H9 (cell line): ENCODE data around the gene RIC1. TPM values are rescaled to one million over a fixed set of nuclear protein-coding genes. Genes with fewer than 3 reads are reported as not detected.

Experiments used
- DNase-seq: peaks from one replicate; pipeline ENCODE4 v3.0.0-alpha.2; 2017
- H2AFZ ChIP-seq: one replicate; pipeline ENCODE4 v1.6.1; 2013; ENCODE audit warnings: mild to moderate bottlenecking, low read length, control low read depth, moderate library complexity
- H2AK5ac ChIP-seq: 2 replicates; pipeline ENCODE4 v1.6.1; 2013; ENCODE audit warnings: low read length, control low read depth, mixed read lengths; ENCODE audit not compliant: insufficient read length
- H2BK120ac ChIP-seq: one replicate; pipeline ENCODE4 v1.6.1; 2013; ENCODE audit warnings: low read depth, mild to moderate bottlenecking, low read length, control low read depth, inconsistent platforms; ENCODE audit not compliant: poor library complexity, severe bottlenecking
- H2BK12ac ChIP-seq: 2 replicates; pipeline ENCODE4 v1.6.1; 2013; ENCODE audit warnings: low read length, control low read depth, mixed read lengths, low read depth; ENCODE audit not compliant: insufficient read length
- H2BK15ac ChIP-seq: 2 replicates; pipeline ENCODE4 v1.6.1; 2013; ENCODE audit warnings: low read depth, low read length, control low read depth
- H2BK20ac ChIP-seq: one replicate; pipeline ENCODE4 v1.6.1; 2013; ENCODE audit warnings: low read depth, mild to moderate bottlenecking, low read length, control low read depth, inconsistent platforms; ENCODE audit not compliant: poor library complexity, severe bottlenecking
- H2BK5ac ChIP-seq: 2 replicates; pipeline ENCODE4 v1.6.1; 2013; ENCODE audit warnings: low read length, control low read depth, mixed read lengths; ENCODE audit not compliant: insufficient read length
- H3K14ac ChIP-seq: 2 replicates; pipeline ENCODE4 v1.6.1; 2013; ENCODE audit warnings: low read length, control low read depth; ENCODE audit not compliant: insufficient read depth
- H3K18ac ChIP-seq: 2 replicates; pipeline ENCODE4 v1.6.1; 2013; ENCODE audit warnings: low read depth, mild to moderate bottlenecking, mixed read lengths, low read length, control low read depth; ENCODE audit not compliant: insufficient read length
- H3K23ac ChIP-seq: 2 replicates; pipeline ENCODE4 v1.6.1; 2013; ENCODE audit warnings: low read length, control low read depth, mixed read lengths, low read depth; ENCODE audit not compliant: insufficient read length
- H3K23me2 ChIP-seq: 2 replicates; pipeline ENCODE4 v1.6.1; 2013; ENCODE audit warnings: low read depth, mild to moderate bottlenecking, mixed read lengths, low read length, control low read depth; ENCODE audit not compliant: insufficient read length, poor library complexity, severe bottlenecking
- H3K27ac ChIP-seq: 2 replicates; pipeline ENCODE4 v1.5.1; 2013; ENCODE audit warnings: low read length, control low read depth, mixed read lengths, low read depth; ENCODE audit not compliant: insufficient read length
- H3K27me3 ChIP-seq: 2 replicates; pipeline ENCODE4 v1.6.1; 2013; ENCODE audit warnings: low read length, control low read depth, inconsistent platforms; ENCODE audit not compliant: insufficient read depth
- H3K4ac ChIP-seq: 2 replicates; pipeline ENCODE4 v1.6.1; 2013; ENCODE audit warnings: low read depth, mild to moderate bottlenecking, control low read depth, inconsistent platforms, low read length, moderate library complexity
- H3K4me1 ChIP-seq: 2 replicates; pipeline ENCODE4 v1.6.1; 2013; ENCODE audit warnings: low read length, control low read depth, inconsistent platforms; ENCODE audit not compliant: insufficient read depth
- H3K4me2 ChIP-seq: 2 replicates; pipeline ENCODE4 v1.6.1; 2013; ENCODE audit warnings: low read length, control low read depth, mixed read lengths; ENCODE audit not compliant: insufficient read length, insufficient read depth
- H3K56ac ChIP-seq: 2 replicates; pipeline ENCODE4 v1.6.1; 2013; ENCODE audit warnings: low read depth, mild to moderate bottlenecking, mixed read lengths, low read length, control low read depth; ENCODE audit not compliant: insufficient read length
- H3K79me1 ChIP-seq: 2 replicates; pipeline ENCODE4 v1.6.1; 2013; ENCODE audit warnings: low read depth, mild to moderate bottlenecking, moderate library complexity, low read length, control low read depth, inconsistent platforms; ENCODE audit not compliant: insufficient read depth, poor library complexity, severe bottlenecking
- H3K79me2 ChIP-seq: 2 replicates; pipeline ENCODE4 v1.6.1; 2013; ENCODE audit warnings: low read length, control low read depth, inconsistent platforms; ENCODE audit not compliant: insufficient read depth
- H3K9ac ChIP-seq: 2 replicates; pipeline ENCODE4 v1.6.1; 2013; ENCODE audit warnings: low read length, control low read depth, mixed read lengths; ENCODE audit not compliant: insufficient read length; ENCODE audit errors: extremely low read depth
- H3K9me3 ChIP-seq: one replicate; pipeline ENCODE4 v1.6.1; 2013; ENCODE audit warnings: low read depth, low read length, inconsistent platforms; ENCODE audit not compliant: control insufficient read depth
- H3T11ph ChIP-seq: one replicate; pipeline ENCODE4 v1.6.1; 2013; ENCODE audit warnings: mild to moderate bottlenecking, low read length, control low read depth, inconsistent platforms
- H4K20me1 ChIP-seq: one replicate; pipeline ENCODE4 v1.6.1; 2013; ENCODE audit not compliant: control insufficient read depth, insufficient read length, insufficient read depth
- H4K5ac ChIP-seq: 2 replicates; pipeline ENCODE4 v1.6.1; 2013; ENCODE audit warnings: low read depth, mild to moderate bottlenecking, mixed read lengths, low read length, control low read depth; ENCODE audit not compliant: insufficient read length
- H4K8ac ChIP-seq: replicated peaks from 2 replicates; pipeline ENCODE4 v1.6.1; 2013; ENCODE audit warnings: low read length, control low read depth, mixed read lengths, low read depth; ENCODE audit not compliant: insufficient read length
- H4K91ac ChIP-seq: 2 replicates; pipeline ENCODE4 v1.6.1; 2013; ENCODE audit warnings: low read depth, mild to moderate bottlenecking, moderate library complexity, mixed read lengths, low read length, control low read depth; ENCODE audit not compliant: insufficient read length
- H3K27ac Mint-ChIP-seq, 3 experiments: 2 replicates in 2 of 3; 3 replicates in 1 of 3; pipeline ENCODE4 v1.8.0; 2020 to 2021; ENCODE audit warnings: mixed read lengths in 3 of 3, mild to moderate bottlenecking in 1 of 3, moderate library complexity in 1 of 3
- H3K27me3 Mint-ChIP-seq: 2 replicates; pipeline ENCODE4 v1.8.0; 2021; ENCODE audit warnings: low read depth, mild to moderate bottlenecking, moderate library complexity, mixed read lengths
- H3K36me3 Mint-ChIP-seq, 3 experiments: 2 replicates in 2 of 3; 3 replicates in 1 of 3; pipeline ENCODE4 v1.8.0; 2020 to 2021; ENCODE audit warnings: low read depth in 3 of 3, mixed read lengths in 3 of 3; ENCODE audit not compliant: insufficient read depth in 1 of 3
- H3K4me1 Mint-ChIP-seq, 2 experiments: 2 replicates each; pipeline ENCODE4 v1.8.0; 2020; ENCODE audit warnings: mixed read lengths in 2 of 2
- H3K4me3 Mint-ChIP-seq, 2 experiments: 2 replicates in 1 of 2; 3 replicates in 1 of 2; pipeline ENCODE4 v1.8.0; 2020 to 2021; ENCODE audit warnings: mild to moderate bottlenecking in 2 of 2, mixed read lengths in 2 of 2, moderate library complexity in 1 of 2
- H3K9me3 Mint-ChIP-seq, 2 experiments: 2 replicates in 1 of 2; 3 replicates in 1 of 2; pipeline ENCODE4 v1.8.0; 2020; ENCODE audit warnings: mild to moderate bottlenecking in 2 of 2, mixed read lengths in 2 of 2, moderate library complexity in 1 of 2
- WGBS: extraction: QIAGEN DNeasy Blood & Tissue Kit; methylation state at CpG from one replicate; pipeline ENCODE4 v1.1.7; 2013; ENCODE audit warnings: missing lambda C conversion rate, low lambda C conversion rate, mixed read lengths; ENCODE audit not compliant: insufficient read length; ENCODE audit errors: extremely low coverage; 5-methylcytosine and 5-hydroxymethylcytosine counted together
- total RNA-seq: library from RNA; stranded (reverse); gene quantifications from 2 replicates; pipeline ENCODE4 v1.2.1, GENCODE V29; 2021
- TF ChIP-seq, protein P1 (sequence below): fragments of 200-600 bp; sonication (generic); conservative IDR thresholded peaks from 3 replicates; pipeline ENCODE4 v1.8.0; 2021; ENCODE audit warnings: antibody characterized with exemption, mild to moderate bottlenecking

Gene RIC1
- total RNA-seq, 1 experiment from 2014 or later, result 13.7 TPM

DNA sequence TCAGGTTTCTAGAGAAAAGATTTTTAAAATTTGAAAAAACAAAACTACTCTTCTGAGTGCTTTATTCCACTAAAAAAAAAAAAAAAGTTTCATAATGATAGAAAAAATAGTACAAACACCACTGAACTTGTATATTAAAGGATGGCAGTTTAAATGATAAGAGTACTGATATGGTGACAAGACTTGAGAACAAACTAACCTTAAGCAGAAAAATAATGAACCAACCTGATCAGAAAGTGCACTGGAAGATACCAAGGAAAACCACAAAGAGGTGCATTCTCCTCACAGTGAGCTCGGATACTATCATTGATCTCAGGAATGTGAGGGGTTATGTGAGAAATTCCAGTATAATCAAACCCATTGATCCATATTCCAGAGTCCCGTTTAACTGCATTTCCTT, 169.7 kb downstream of the RIC1 start:
- H3K9me3 Mint-ChIP-seq, result no peaks in the 10 kb centered on the region
- no peak overlapping the region for H4K8ac ChIP-seq
- no peak overlapping the region for H3K18ac ChIP-seq
- H2BK5ac ChIP-seq, result no peak overlapping the region
- H4K20me1 ChIP-seq, result no peaks in the 10 kb centered on the region
- no peaks in the 10 kb centered on the region for H3K27me3 ChIP-seq
- no peaks in the 10 kb centered on the region for H3K23me2 ChIP-seq
- no peak overlapping the region for H3K27ac ChIP-seq
- H3K4me1 ChIP-seq, result no peaks in the 10 kb centered on the region
- no peak overlapping the region for H2AK5ac ChIP-seq
- H3K4me3 Mint-ChIP-seq, result no peak overlapping the region
- no peak overlapping the region for H3T11ph ChIP-seq
- no peak overlapping the region for H2AFZ ChIP-seq
- H3K9me3 ChIP-seq, result no peaks in the 10 kb centered on the region
- no peak overlapping the region for H2BK120ac ChIP-seq
- H3K56ac ChIP-seq, result no peak overlapping the region
- H3K79me1 ChIP-seq, result no peaks in the 10 kb centered on the region
- no peak overlapping the region for H2BK12ac ChIP-seq
- no peaks in the 10 kb centered on the region for H3K4me1 Mint-ChIP-seq
- no peak overlapping the region for H4K91ac ChIP-seq
- H3K27me3 Mint-ChIP-seq, result no peaks in the 10 kb centered on the region
- H3K9ac ChIP-seq, result no peak overlapping the region
- no peak overlapping the region for H3K27ac Mint-ChIP-seq
- no peak overlapping the region for H2BK15ac ChIP-seq
- H3K79me2 ChIP-seq, result no peaks in the 10 kb centered on the region
- peaks cover 0 to 14% (median 8%) of the 10 kb centered on the region in 3 experiments; a peak in 4 of 7 replicates for H3K36me3 Mint-ChIP-seq
- no peak overlapping the region for H4K5ac ChIP-seq
- no peak for DNase-seq
- no CpG with 5 or more reads among the region's 2 CpGs for WGBS
- no peak overlapping the region for H3K4me2 ChIP-seq
- H3K14ac ChIP-seq, result no peak overlapping the region
- H3K4ac ChIP-seq, result no peak overlapping the region
- H2BK20ac ChIP-seq, result no peak overlapping the region
- TF ChIP-seq, protein P1, sequence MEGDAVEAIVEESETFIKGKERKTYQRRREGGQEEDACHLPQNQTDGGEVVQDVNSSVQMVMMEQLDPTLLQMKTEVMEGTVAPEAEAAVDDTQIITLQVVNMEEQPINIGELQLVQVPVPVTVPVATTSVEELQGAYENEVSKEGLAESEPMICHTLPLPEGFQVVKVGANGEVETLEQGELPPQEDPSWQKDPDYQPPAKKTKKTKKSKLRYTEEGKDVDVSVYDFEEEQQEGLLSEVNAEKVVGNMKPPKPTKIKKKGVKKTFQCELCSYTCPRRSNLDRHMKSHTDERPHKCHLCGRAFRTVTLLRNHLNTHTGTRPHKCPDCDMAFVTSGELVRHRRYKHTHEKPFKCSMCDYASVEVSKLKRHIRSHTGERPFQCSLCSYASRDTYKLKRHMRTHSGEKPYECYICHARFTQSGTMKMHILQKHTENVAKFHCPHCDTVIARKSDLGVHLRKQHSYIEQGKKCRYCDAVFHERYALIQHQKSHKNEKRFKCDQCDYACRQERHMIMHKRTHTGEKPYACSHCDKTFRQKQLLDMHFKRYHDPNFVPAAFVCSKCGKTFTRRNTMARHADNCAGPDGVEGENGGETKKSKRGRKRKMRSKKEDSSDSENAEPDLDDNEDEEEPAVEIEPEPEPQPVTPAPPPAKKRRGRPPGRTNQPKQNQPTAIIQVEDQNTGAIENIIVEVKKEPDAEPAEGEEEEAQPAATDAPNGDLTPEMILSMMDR, result no peak
- no peak overlapping the region for H3K23ac ChIP-seq
